ENCODE data around the gene SH3PXD2A. TPM values are rescaled to one million over a fixed set of nuclear protein-coding genes. Genes with fewer than 3 reads are reported as not detected.
A peak's percentile ranks its signal among the peaks of the same experiment; 100 is the strongest.

The SH3PXD2A gene
- total and polyA plus RNA-seq, 10 of the 15 experiments (the other 5 are each of a cell fraction or from before 2014, with no cell fraction given), result 0.63 to 14.0 (median 4.4) TPM

DNA sequence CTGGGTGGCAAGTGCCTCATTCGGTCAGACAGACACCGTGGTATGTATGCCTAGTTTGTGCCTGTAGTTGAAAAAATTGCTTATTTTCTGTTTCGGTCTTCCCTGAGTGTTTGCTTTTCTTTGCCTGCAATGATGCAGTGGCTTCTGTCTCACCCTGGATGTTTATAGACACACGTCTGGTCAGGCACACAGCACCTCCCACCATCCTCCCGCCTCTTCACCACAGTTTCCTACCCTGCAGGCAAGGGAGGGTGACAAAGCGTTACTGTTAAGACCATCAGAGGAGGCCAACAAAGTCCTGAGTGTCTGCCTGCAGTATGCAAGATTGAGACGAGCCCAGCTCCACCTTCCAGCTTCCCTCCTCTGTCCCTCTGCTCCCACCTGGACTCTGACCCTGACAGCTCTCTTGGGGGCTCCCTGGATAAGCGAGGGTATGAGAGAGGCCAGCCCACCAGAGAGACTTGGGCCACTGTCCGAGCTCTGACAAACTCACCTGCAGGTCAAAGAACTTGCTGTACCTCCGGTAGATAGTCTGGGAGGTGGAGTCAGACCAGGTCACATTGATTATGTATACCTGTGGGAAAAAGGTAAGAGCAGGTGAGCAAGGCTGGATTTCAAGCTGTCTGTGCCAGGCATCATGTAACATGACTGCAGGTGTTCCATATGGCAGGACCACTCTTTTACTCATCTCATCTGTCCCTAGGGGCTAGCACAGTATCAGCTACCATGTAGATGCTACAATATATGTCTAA is 54.4 kb downstream of the SH3PXD2A start:
- POLR2A ChIA-PET, result interaction anchor here (1.0 kb wide), 1 partner anchor 13 kb away, joined by 3 read pairs; no protein-coding TSS in a partner anchor
- DNase-seq (ENCODE audit: low read depth, low spot score), result peak; percentile 24
- ATAC-seq, result peak; percentile 84
- Histone ChIP-seq H4K20me1 (ENCODE audit: control insufficient read depth, insufficient read depth) (no peaks in the 10 kb centered on the region), H3K4me2 (ENCODE audit: control insufficient read depth, insufficient read depth) (no peak overlapping the region), H3K9me3 (replicated peaks; ENCODE audit: control insufficient read depth, insufficient read depth, low read length) (no peaks in the 10 kb centered on the region), H3K27me3 (replicated peaks in 1 of 2; ENCODE audit: control insufficient read depth in 2 of 2, insufficient read depth in 2 of 2, low read length in 1 of 2) (peaks cover 0 to 1% of the 10 kb centered on the region in 2 experiments; a peak in 1 of 4 replicates), H2AFZ (ENCODE audit: control insufficient read depth, low read depth, low read length) (peak overlapping the region; percentile 24), H3K9ac (ENCODE audit: control insufficient read depth, insufficient read depth, low read length) (no peak overlapping the region), H3K36me3 (ENCODE audit: control insufficient read depth in 2 of 2, insufficient read depth in 2 of 2, low read length in 1 of 2) (no peaks in the 10 kb centered on the region), H3K4me1 (ENCODE audit: control insufficient read depth, insufficient read depth, low read length) (no peaks in the 10 kb centered on the region; the same call in 1 of the 2 replicates), H3K4me3 (no peak overlapping the region), H3K27ac (ENCODE audit: control insufficient read depth, insufficient read depth) (no peak overlapping the region), H3K79me2 (ENCODE audit: control insufficient read depth, insufficient read depth, low read length) (no peaks in the 10 kb centered on the region)
- RAD21 ChIA-PET (ENCODE audit: unreplicated experiment), result interaction anchor here (1.3 kb wide), 1 partner anchor 13 kb away, joined by 4 read pairs; no protein-coding TSS in a partner anchor
- FAIRE-seq, result no peak
- in situ Hi-C loops (cut with MboI), result no loop called here
- 20% methylated on average over 10 of the region's 10 CpGs for WGBS (ENCODE audit: insufficient coverage, insufficient replicate concordance, low lambda C conversion rate, missing lambda C conversion rate)
- BruUV-seq (replicated peaks), result no TSS peak
- intact Hi-C loops (cut with micrococcal nuclease; ENCODE audit: unreplicated experiment), result no loop called here
- SMC1A ChIA-PET (ENCODE audit: uncharacterized antibody, unreplicated experiment), result interaction anchor here (0.6 to 1.2 kb wide), 2 partner anchors 10 to 27 kb away, joined by 4 read pairs; no protein-coding TSS in a partner anchor
- TF ChIP-seq RELB (IDR thresholded peaks at IDR 0.05; ENCODE audit: low read depth), result 0 out of 2 replicates have a peak, but pooled peaks have one; percentile 15
- peak; percentile 23 to 34; a peak in 2 of 4 replicates for TF ChIP-seq IKZF2 (IDR thresholded peaks at IDR 0.05)
- 0 out of 2 replicates have a peak, but pooled peaks have one; percentile 39 for TF ChIP-seq DPF2 (IDR thresholded peaks at IDR 0.05)
- TF ChIP-seq RUNX3 (IDR thresholded peaks at IDR 0.05; ENCODE audit: low read length), result 0 out of 2 replicates have a peak, but pooled peaks have one; percentile 14
- TF ChIP-seq IKZF1 (conservative IDR thresholded peaks at IDR 0.05), result peak; percentile 43; the same call in 1 of the 2 replicates
- TF ChIP-seq CREM (IDR thresholded peaks at IDR 0.05; ENCODE audit: low read depth), result no peak
- TF ChIP-seq, protein P1, sequence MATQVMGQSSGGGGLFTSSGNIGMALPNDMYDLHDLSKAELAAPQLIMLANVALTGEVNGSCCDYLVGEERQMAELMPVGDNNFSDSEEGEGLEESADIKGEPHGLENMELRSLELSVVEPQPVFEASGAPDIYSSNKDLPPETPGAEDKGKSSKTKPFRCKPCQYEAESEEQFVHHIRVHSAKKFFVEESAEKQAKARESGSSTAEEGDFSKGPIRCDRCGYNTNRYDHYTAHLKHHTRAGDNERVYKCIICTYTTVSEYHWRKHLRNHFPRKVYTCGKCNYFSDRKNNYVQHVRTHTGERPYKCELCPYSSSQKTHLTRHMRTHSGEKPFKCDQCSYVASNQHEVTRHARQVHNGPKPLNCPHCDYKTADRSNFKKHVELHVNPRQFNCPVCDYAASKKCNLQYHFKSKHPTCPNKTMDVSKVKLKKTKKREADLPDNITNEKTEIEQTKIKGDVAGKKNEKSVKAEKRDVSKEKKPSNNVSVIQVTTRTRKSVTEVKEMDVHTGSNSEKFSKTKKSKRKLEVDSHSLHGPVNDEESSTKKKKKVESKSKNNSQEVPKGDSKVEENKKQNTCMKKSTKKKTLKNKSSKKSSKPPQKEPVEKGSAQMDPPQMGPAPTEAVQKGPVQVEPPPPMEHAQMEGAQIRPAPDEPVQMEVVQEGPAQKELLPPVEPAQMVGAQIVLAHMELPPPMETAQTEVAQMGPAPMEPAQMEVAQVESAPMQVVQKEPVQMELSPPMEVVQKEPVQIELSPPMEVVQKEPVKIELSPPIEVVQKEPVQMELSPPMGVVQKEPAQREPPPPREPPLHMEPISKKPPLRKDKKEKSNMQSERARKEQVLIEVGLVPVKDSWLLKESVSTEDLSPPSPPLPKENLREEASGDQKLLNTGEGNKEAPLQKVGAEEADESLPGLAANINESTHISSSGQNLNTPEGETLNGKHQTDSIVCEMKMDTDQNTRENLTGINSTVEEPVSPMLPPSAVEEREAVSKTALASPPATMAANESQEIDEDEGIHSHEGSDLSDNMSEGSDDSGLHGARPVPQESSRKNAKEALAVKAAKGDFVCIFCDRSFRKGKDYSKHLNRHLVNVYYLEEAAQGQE (IDR thresholded peaks at IDR 0.05; ENCODE audit: low read depth, low read length), result no peak
- CTCF ChIA-PET, result interaction anchor here (0.9 to 1.5 kb wide), 3 partner anchors 14 to 88 kb away, joined by 3 read pairs; no protein-coding TSS in a partner anchor

Data from GM12878 (cell line).